SK-N-SH treated with all-trans-retinoic acid at 6 μM for 48 hours (cell line): ENCODE results near the gene IMPACT.

Experiments
- ATAC-seq: fragments of 200-7000 bp; cut with Tn5 transposase; 3 replicates; pipeline ENCODE4 v1.9.1; 2020; ENCODE audit warnings: mild to moderate bottlenecking, moderate library complexity
- ARNTL ChIP-seq: fragments of 450-650 bp; formaldehyde crosslinking; IDR thresholded peaks from 2 replicates; pipeline ENCODE4 v1.5.0; 2020; ENCODE audit warnings: low read depth, mild to moderate bottlenecking, moderate library complexity, borderline replicate concordance
- BACH2 ChIP-seq: fragments of 250-450 bp; sonication (Bioruptor Pico); IDR thresholded peaks from 2 replicates; pipeline ENCODE4 v1.9.0; 2021; ENCODE audit warnings: mild to moderate bottlenecking, borderline replicate concordance
- CSDC2 ChIP-seq: fragments of 250-450 bp; sonication (Bioruptor Pico); IDR thresholded peaks from 2 replicates; pipeline ENCODE4 v1.5.0; 2020; ENCODE audit warnings: mild to moderate bottlenecking, moderate library complexity
- ESRRG ChIP-seq: fragments of 250-450 bp; sonication (Bioruptor Pico); IDR thresholded peaks from 2 replicates; pipeline ENCODE4 v1.6.1; 2021; ENCODE audit warnings: mild to moderate bottlenecking
- GLIS3 ChIP-seq: fragments of 250-450 bp; sonication (Bioruptor Pico); IDR thresholded peaks from 2 replicates; pipeline ENCODE4 v1.5.0; 2020; ENCODE audit warnings: mild to moderate bottlenecking, moderate library complexity
- ISL1 ChIP-seq: fragments of 250-450 bp; sonication (Bioruptor Pico); IDR thresholded peaks from 2 replicates; pipeline ENCODE4 v2.1.2; 2022; ENCODE audit warnings: mild to moderate bottlenecking, moderate library complexity
- OSR1 ChIP-seq: fragments of 250-450 bp; sonication (Bioruptor Pico); IDR thresholded peaks from 2 replicates; pipeline ENCODE4 v1.8.0; 2022; ENCODE audit warnings: moderate library complexity, mild to moderate bottlenecking, inconsistent platforms
- PPARA ChIP-seq: fragments of 250-450 bp; sonication (Bioruptor Pico); IDR thresholded peaks from 2 replicates; pipeline ENCODE4 v1.5.0; 2020; ENCODE audit warnings: mild to moderate bottlenecking, borderline replicate concordance
- RARB ChIP-seq: fragments of 250-450 bp; sonication (Bioruptor Pico); IDR thresholded peaks from 2 replicates; pipeline ENCODE4 v1.8.0; 2021; ENCODE audit warnings: mild to moderate bottlenecking, moderate library complexity
- TCF4 ChIP-seq: fragments of 250-450 bp; sonication (Bioruptor Pico); IDR thresholded peaks from 2 replicates; pipeline ENCODE4 v1.8.0; 2021; ENCODE audit warnings: mild to moderate bottlenecking, moderate library complexity, borderline replicate concordance
- TOX ChIP-seq: fragments of 250-450 bp; sonication (Bioruptor Pico); IDR thresholded peaks from 2 replicates; pipeline ENCODE4 v1.8.0; 2021; ENCODE audit warnings: mild to moderate bottlenecking, moderate library complexity, borderline replicate concordance
- TSHZ2 ChIP-seq: fragments of 250-450 bp; sonication (Bioruptor Pico); IDR thresholded peaks from 2 replicates; pipeline ENCODE4 v1.5.0; 2020; ENCODE audit warnings: mild to moderate bottlenecking, moderate library complexity
- ZC3H10 ChIP-seq: fragments of 250-450 bp; sonication (Bioruptor Pico); IDR thresholded peaks from 2 replicates; pipeline ENCODE4 v1.5.1; 2021; ENCODE audit warnings: mild to moderate bottlenecking, moderate library complexity
- ZFP3 ChIP-seq: fragments of 250-450 bp; sonication (Bioruptor Pico); IDR thresholded peaks from 2 replicates; pipeline ENCODE4 v1.5.0; 2020; ENCODE audit warnings: mild to moderate bottlenecking, moderate library complexity
- ZFP30 ChIP-seq: fragments of 450-650 bp; formaldehyde crosslinking; IDR thresholded peaks from 2 replicates; pipeline ENCODE4 v1.5.0; 2022; ENCODE audit warnings: mild to moderate bottlenecking, moderate library complexity
- ZNF565 ChIP-seq: fragments of 450-650 bp; formaldehyde crosslinking; conservative IDR thresholded peaks from 2 replicates; pipeline ENCODE4 v1.5.0; 2020; ENCODE audit warnings: low read depth, mild to moderate bottlenecking, moderate library complexity
- ZNF70 ChIP-seq: fragments of 450-650 bp; formaldehyde crosslinking; IDR thresholded peaks from 2 replicates; pipeline ENCODE4 v1.5.0; 2020; ENCODE audit warnings: mild to moderate bottlenecking, moderate library complexity
- ZNF8 ChIP-seq: fragments of 450-650 bp; formaldehyde crosslinking; IDR thresholded peaks from 2 replicates; pipeline ENCODE4 v1.5.0; 2020; ENCODE audit warnings: mild to moderate bottlenecking, moderate library complexity
- TF ChIP-seq, protein P1 (sequence below): fragments of 250-450 bp; sonication (Bioruptor Pico); IDR thresholded peaks from 2 replicates; pipeline ENCODE4 v1.8.0; 2020; ENCODE audit warnings: mild to moderate bottlenecking, moderate library complexity, borderline replicate concordance
- TF ChIP-seq, protein P2 (sequence below): fragments of 250-450 bp; sonication (Bioruptor Pico); IDR thresholded peaks from 2 replicates; pipeline ENCODE4 v1.5.1; 2021; ENCODE audit warnings: mild to moderate bottlenecking, moderate library complexity
- TF ChIP-seq, protein P3 (sequence below): fragments of 250-450 bp; sonication (Bioruptor Pico); IDR thresholded peaks from 2 replicates; pipeline ENCODE4 v1.8.0; 2021; ENCODE audit warnings: low read depth, mild to moderate bottlenecking, moderate library complexity, borderline replicate concordance
- TF ChIP-seq, protein P4 (sequence below): fragments of 250-450 bp; sonication (Bioruptor Pico); IDR thresholded peaks from 2 replicates; pipeline ENCODE4 v1.5.1; 2020; ENCODE audit warnings: low read depth, mild to moderate bottlenecking, moderate library complexity

IMPACT gene

DNA sequence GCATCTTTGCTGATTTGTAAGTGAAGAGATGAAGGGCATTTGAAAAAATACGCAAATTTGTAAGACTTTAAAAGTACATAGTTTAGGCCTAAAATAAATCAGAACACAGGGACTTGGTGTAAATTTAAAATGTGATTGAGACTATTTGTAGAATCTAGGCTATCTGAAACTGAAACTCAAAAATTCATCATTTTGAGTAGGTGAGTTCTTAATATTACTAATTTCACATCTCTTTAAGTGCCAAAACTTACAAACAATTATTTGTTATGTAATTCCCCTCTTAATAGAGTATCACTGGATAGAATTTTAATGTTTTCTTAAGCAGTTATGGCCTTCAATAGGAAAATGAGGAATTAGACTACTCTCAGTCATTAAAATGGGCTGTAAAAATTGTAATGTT lies 20.0 kb downstream of the IMPACT start (continued):
- no peak for TF ChIP-seq TOX
- TF ChIP-seq ISL1 (CRISPR knock-in tag): no peak
- TF ChIP-seq PPARA (CRISPR knock-in tag): no peak
- no peak for TF ChIP-seq OSR1
- TF ChIP-seq ZC3H10 (CRISPR knock-in tag): no peak
- TF ChIP-seq ZNF565 (CRISPR knock-in tag): no peak
- TF ChIP-seq ZNF8 (CRISPR knock-in tag): no peak
- TF ChIP-seq, protein P1, sequence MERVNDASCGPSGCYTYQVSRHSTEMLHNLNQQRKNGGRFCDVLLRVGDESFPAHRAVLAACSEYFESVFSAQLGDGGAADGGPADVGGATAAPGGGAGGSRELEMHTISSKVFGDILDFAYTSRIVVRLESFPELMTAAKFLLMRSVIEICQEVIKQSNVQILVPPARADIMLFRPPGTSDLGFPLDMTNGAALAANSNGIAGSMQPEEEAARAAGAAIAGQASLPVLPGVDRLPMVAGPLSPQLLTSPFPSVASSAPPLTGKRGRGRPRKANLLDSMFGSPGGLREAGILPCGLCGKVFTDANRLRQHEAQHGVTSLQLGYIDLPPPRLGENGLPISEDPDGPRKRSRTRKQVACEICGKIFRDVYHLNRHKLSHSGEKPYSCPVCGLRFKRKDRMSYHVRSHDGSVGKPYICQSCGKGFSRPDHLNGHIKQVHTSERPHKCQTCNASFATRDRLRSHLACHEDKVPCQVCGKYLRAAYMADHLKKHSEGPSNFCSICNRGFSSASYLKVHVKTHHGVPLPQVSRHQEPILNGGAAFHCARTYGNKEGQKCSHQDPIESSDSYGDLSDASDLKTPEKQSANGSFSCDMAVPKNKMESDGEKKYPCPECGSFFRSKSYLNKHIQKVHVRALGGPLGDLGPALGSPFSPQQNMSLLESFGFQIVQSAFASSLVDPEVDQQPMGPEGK (CRISPR knock-in tag): no peak
- no peak for TF ChIP-seq ZFP3 (CRISPR knock-in tag)

GRCh38 chr18:24446953-24447538 lies 20.6 kb downstream of the IMPACT start:
- no peak for TF ChIP-seq ISL1 (CRISPR knock-in tag)
- no peak for TF ChIP-seq BACH2
- TF ChIP-seq GLIS3 (CRISPR knock-in tag): no peak
- TF ChIP-seq TSHZ2 (CRISPR knock-in tag): no peak
- TF ChIP-seq ZFP3 (CRISPR knock-in tag): no peak
- TF ChIP-seq ESRRG (CRISPR knock-in tag): no peak
- no peak for TF ChIP-seq CSDC2
- TF ChIP-seq, protein P2, sequence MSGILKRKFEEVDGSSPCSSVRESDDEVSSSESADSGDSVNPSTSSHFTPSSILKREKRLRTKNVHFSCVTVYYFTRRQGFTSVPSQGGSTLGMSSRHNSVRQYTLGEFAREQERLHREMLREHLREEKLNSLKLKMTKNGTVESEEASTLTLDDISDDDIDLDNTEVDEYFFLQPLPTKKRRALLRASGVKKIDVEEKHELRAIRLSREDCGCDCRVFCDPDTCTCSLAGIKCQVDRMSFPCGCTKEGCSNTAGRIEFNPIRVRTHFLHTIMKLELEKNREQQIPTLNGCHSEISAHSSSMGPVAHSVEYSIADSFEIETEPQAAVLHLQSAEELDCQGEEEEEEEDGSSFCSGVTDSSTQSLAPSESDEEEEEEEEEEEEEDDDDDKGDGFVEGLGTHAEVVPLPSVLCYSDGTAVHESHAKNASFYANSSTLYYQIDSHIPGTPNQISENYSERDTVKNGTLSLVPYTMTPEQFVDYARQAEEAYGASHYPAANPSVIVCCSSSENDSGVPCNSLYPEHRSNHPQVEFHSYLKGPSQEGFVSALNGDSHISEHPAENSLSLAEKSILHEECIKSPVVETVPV (CRISPR knock-in tag): no peak
- TF ChIP-seq RARB: no peak
- TF ChIP-seq TOX: no peak
- TF ChIP-seq ZNF70: no peak
- no peak for TF ChIP-seq PPARA (CRISPR knock-in tag)
- no peak for TF ChIP-seq ZFP30 (CRISPR knock-in tag)
- no peak for TF ChIP-seq ZC3H10 (CRISPR knock-in tag)
- TF ChIP-seq ARNTL (CRISPR knock-in tag): no peak
- peak; percentile 62 for ATAC-seq

DNA sequence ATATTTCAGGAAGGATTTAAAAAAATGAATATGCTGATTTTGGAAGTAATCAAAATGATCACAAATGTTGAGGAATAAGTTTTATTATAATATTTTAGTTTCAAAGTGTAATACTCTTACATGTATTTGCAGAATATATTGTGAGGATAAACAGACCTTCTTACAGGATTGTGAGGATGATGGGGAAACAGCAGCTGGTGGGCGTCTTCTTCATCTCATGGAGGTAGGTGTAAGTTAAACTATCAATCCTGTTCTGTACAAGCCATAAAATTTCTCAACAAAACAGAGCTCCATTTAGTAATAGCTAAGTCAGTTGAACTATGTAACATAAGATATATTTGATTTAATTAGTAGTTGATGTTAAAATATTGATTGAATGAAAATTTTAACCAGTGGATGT lies 21.5 kb downstream of the IMPACT start:
- no peak for ATAC-seq
- TF ChIP-seq, protein P3, sequence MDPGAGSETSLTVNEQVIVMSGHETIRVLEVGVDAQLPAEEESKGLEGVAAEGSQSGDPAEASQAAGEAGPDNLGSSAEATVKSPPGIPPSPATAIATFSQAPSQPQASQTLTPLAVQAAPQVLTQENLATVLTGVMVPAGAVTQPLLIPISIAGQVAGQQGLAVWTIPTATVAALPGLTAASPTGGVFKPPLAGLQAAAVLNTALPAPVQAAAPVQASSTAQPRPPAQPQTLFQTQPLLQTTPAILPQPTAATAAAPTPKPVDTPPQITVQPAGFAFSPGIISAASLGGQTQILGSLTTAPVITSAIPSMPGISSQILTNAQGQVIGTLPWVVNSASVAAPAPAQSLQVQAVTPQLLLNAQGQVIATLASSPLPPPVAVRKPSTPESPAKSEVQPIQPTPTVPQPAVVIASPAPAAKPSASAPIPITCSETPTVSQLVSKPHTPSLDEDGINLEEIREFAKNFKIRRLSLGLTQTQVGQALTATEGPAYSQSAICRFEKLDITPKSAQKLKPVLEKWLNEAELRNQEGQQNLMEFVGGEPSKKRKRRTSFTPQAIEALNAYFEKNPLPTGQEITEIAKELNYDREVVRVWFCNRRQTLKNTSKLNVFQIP (CRISPR knock-in tag): no peak
- TF ChIP-seq, protein P4, sequence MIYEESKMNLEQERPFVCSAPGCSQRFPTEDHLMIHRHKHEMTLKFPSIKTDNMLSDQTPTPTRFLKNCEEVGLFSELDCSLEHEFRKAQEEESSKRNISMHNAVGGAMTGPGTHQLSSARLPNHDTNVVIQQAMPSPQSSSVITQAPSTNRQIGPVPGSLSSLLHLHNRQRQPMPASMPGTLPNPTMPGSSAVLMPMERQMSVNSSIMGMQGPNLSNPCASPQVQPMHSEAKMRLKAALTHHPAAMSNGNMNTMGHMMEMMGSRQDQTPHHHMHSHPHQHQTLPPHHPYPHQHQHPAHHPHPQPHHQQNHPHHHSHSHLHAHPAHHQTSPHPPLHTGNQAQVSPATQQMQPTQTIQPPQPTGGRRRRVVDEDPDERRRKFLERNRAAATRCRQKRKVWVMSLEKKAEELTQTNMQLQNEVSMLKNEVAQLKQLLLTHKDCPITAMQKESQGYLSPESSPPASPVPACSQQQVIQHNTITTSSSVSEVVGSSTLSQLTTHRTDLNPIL (CRISPR knock-in tag): no peak
- no peak for TF ChIP-seq RARB
- no peak for TF ChIP-seq ZNF565 (CRISPR knock-in tag)
- TF ChIP-seq TCF4: no peak
- no peak for TF ChIP-seq ZFP30 (CRISPR knock-in tag)
- TF ChIP-seq GLIS3 (CRISPR knock-in tag): no peak
- no peak for TF ChIP-seq PPARA (CRISPR knock-in tag)
- TF ChIP-seq ZNF70: no peak
- no peak for TF ChIP-seq CSDC2
- no peak for TF ChIP-seq ISL1 (CRISPR knock-in tag)
- no peak for TF ChIP-seq TSHZ2 (CRISPR knock-in tag)
- no peak for TF ChIP-seq OSR1
- no peak for TF ChIP-seq ZFP3 (CRISPR knock-in tag)
- TF ChIP-seq, all 23 proteins: peak for 0
